CD4-positive, alpha-beta T cell treated with Interferon gamma for 1 hour (primary cell): ENCODE measurements around the gene HDAC9.

Experiments
- DNase-seq: peaks from one replicate; pipeline ENCODE4 v3.0.0-alpha.2; 2020

The HDAC9 gene

GRCh38 chr7:18858232-18858631 is 362.7 kb downstream of the HDAC9 start:
- no peak for DNase-seq

- DNase-seq = no peak
Measured at GRCh38 chr7:18859318-18859717, 363.8 kb downstream of the HDAC9 start.

GRCh38 chr7:18860221-18860620 is 364.7 kb downstream of the HDAC9 start:
- DNase-seq = no peak

GRCh38 chr7:18861514-18862118 is 366.1 kb downstream of the HDAC9 start:
- DNase-seq = no peak

- DNase-seq = no peak
Measured at GRCh38 chr7:18864967-18865366, 369.4 kb downstream of the HDAC9 start.

- DNase-seq = no peak
Measured at GRCh38 chr7:18866359-18867036, 370.9 kb downstream of the HDAC9 start.

- no peak for DNase-seq
Measured at GRCh38 chr7:18872344-18872743, 376.8 kb downstream of the HDAC9 start.

GRCh38 chr7:18873734-18874336 is 378.3 kb downstream of the HDAC9 start:
- DNase-seq = no peak

GRCh38 chr7:18874880-18875279 is 379.3 kb downstream of the HDAC9 start:
- no peak for DNase-seq

- no peak for DNase-seq
Measured at GRCh38 chr7:18877874-18878273, 382.3 kb downstream of the HDAC9 start.

- DNase-seq = no peak
Measured at GRCh38 chr7:18886832-18887231, 391.3 kb downstream of the HDAC9 start.

GRCh38 chr7:18889436-18889835 is 393.9 kb downstream of the HDAC9 start:
- DNase-seq = no peak

GRCh38 chr7:18890134-18890533 is 394.6 kb downstream of the HDAC9 start:
- no peak for DNase-seq

GRCh38 chr7:18890885-18891621 is 395.5 kb downstream of the HDAC9 start:
- DNase-seq = no peak

- DNase-seq = no peak
Measured at GRCh38 chr7:18893156-18893555, 397.6 kb downstream of the HDAC9 start.

GRCh38 chr7:18894155-18894554 is 398.6 kb downstream of the HDAC9 start:
- DNase-seq = no peak

- no peak for DNase-seq
Measured at GRCh38 chr7:18895456-18895855, 399.9 kb downstream of the HDAC9 start.

- no peak for DNase-seq
Measured at GRCh38 chr7:18896343-18896975, 400.9 kb downstream of the HDAC9 start.

- DNase-seq = no peak
Measured at GRCh38 chr7:18900236-18900635, 404.7 kb downstream of the HDAC9 start.

GRCh38 chr7:18900803-18901202 is 405.3 kb downstream of the HDAC9 start:
- DNase-seq = no peak

GRCh38 chr7:18901351-18901750 is 405.8 kb downstream of the HDAC9 start:
- DNase-seq = no peak

GRCh38 chr7:18901982-18902421 is 406.5 kb downstream of the HDAC9 start:
- no peak for DNase-seq

GRCh38 chr7:18902892-18903291 is 407.3 kb downstream of the HDAC9 start:
- DNase-seq = no peak
